NCI-H2081 treated with DMSO at 0.1 percent for 48 hours (cell line): ENCODE data around the gene CLDN15.

ENCODE experiments used
- DNase-seq: peaks from one replicate; lab custom pipeline; 2025; lab: John Stamatoyannopoulos, UW

Gene CLDN15

DNA sequence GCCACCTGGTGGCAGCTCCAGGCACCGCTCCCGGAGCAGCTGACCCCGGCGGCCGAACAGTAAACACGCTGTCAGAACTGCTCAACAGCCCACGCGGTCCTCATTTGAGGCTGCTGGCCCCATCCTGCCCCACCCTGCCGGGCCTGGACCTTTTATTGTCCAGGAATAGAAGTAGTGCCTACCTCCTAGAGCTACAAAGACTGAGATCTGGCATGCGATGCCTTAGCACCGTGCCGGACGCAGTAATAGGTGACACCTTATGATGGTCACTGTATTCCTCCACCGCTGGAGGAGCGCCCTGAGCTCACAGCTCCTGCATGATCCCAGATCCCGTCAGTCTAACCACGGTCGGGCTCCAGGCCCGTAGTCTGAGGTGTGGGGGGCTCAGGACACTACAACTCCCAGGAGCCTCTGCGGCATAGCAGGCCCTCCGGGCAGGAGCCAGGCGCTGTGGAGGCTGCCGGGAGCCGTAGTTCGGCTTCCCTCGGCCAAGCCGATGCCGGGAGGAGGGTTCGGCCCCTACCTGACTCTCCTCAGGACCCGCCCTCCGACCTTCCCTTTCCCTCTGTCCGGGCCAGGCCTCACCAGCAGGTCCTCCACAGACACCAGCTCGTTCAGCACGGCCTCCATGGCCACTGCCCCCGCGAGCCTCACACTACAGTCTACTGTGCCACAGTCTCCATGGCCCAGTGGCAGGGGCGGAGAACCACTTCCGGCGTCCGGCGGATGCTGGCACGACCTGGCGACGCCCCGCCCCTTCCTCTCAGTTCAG lies 7.0 kb upstream of the CLDN15 start, which contains the start of gene FIS1:
TSS of gene FIS1 (minus strand) at position 707 of the 772 bp plus-strand sequence. CDS start at position 630, 77 bp downstream.
- peak; percentile 64 for DNase-seq

DNA sequence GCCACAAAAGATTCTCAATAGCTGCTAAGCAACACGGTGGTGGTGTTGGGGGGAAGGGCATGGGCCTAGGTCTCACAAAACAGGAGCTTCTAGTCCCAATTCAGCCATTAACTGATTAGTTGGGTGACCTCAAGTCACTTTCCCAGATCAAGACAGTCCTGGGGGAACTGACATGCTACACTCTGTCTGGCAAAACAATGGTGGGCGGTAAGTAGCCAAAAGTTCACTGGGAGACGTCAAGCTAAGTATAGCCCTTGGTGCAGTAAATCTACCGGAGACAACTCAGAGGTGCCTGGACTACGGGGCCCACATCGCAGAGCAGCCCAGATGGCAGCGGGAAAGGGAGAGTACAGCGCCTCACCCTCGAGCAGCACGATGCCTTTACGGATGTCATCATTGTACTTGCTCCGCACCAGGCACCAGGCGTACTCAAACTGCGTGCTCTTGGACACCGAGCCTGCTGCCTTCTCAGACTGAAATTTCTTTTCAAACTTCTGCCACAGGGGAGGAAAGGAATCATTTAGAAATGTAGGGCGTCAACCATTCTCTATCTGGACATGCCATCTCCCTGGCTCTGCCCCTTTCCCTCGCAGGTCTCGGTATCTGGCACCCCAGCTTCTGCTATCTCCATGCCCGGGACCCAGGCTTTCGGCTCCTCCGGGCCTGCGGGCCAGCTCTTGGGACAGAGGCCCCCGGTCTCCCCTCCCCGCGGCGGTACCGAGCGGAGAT lies 6.2 kb upstream of the CLDN15 start:
- no peak for DNase-seq

GRCh38 chr7:101241443-101242349 lies 4.1 kb upstream of the CLDN15 start:
- DNase-seq = no peak

DNA sequence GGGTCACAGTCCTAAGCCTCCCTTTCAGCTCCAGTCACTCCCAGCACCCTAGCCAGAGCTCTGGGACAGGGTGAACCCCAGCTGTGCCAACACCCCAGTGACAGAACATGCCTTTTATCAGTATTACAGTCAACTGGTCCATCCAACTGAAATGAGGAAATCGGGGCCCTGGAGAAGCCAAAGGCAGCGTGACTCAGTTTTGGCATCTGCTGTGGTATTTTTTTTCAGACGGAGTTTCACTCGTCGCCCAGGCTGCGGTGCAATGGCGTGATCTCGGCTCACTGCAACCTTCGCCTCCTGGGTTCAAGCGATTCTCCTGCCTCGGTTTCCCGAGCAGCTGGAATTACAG lies 3.4 kb upstream of the CLDN15 start:
- DNase-seq = no peak

GRCh38 chr7:101240226-101241014 lies 2.8 kb upstream of the CLDN15 start:
- DNase-seq = no peak

DNA sequence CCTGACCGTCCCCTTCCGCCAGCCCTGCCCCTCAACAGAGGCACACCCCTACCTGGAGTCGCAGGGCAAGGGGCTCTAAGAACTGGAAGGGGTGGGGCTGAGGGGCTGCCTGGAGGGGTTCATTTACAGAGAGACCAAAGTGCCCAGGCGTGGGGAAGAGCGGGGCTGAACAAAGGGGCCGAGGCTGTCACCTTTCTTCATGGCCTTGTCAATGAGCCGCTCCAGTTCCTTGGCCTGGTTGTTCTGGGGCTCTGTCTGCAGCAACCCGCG lies 2.3 kb upstream of the CLDN15 start:
- no peak for DNase-seq

- no peak for DNase-seq
These were observed 1.8 kb upstream of the CLDN15 start for GRCh38 chr7:101239191-101239950.

GRCh38 chr7:101238226-101239182 lies 902 bp upstream of the CLDN15 start:
- no peak for DNase-seq

GRCh38 chr7:101236292-101236835 lies 1.2 kb downstream of the CLDN15 start:
- no peak for DNase-seq

DNA sequence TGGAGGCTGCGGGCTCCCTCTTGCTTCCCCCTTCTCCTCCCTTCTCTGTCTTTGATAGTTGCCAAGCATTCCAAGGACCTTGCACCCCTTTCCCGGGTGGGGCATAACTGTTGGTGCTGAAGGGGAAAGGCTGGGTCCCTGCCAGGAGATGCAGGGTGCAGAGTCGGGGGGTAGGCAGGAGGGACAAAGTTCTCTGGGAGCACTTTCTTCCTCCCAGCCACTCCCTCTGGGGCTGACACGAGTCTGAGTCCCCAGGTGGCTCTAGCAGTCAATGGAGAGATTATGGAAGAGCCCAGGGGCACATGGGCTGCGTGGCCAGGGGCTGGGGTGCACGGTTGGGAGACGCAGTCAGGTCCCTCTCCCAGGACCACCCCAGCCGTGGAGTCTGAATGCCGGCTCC lies 2.1 kb downstream of the CLDN15 start:
- DNase-seq = no peak

- no peak for DNase-seq
These were observed 2.6 kb downstream of the CLDN15 start for GRCh38 chr7:101235050-101235449.

DNA sequence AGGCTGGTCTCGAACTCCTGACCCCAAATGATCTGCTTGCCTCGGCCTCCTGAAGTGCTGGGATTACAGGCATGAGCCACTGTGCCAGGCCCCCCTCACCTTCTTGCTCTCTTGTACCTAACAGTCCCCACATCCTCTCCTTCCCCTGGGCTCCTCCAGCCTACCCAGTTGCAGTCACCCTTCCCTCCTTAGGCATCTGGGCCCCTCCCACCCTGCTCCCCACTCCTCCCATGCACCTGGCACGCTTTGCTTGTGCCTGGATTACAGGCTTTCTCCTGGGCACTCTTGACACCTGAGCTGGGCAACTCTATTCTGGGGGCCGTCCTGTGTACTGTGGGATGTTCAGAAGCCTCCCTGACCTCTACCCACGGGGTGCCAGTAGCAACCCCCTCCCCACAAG lies 3.0 kb downstream of the CLDN15 start:
- no peak for DNase-seq

DNA sequence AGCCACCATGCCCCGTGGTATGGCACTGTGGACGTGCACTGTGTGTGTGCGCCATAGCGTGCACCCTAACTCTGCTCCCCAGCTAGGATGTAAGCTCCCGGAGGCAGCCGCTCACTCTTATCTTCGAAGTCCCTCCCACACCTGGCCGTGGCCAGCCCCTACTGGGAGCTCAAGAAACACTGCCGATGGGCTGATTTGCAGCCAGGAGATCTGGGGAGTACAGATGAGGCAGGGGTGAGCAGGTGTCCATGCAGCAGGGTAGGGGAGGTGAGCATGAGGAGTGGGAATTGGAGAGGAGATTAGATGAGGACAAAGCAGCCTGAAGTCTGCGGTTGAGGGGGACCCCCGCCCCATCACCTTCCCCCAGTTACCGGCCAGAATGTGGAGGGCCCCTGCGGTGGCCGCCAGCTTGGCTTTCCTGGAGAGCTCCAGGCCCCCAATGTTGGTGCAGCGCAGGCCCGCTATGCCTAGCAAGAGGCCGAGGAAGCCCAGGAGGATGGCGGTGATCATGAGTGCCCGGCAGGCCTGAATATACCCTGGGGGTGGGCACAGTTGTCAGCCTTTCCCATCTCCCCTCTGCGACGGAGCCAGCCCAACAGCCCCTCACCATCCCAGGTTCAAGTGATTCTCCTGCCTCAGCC lies 3.6 kb downstream of the CLDN15 start:
- no peak for DNase-seq

- DNase-seq = no peak
These were observed 5.3 kb downstream of the CLDN15 start for GRCh38 chr7:101232141-101232850.

GRCh38 chr7:101231644-101232043 lies 6.0 kb downstream of the CLDN15 start:
- DNase-seq = no peak

GRCh38 chr7:101226721-101227120 lies 10.9 kb downstream of the CLDN15 start:
- no peak for DNase-seq

- no peak for DNase-seq
These were observed 12.0 kb downstream of the CLDN15 start for GRCh38 chr7:101225650-101226049.

DNA sequence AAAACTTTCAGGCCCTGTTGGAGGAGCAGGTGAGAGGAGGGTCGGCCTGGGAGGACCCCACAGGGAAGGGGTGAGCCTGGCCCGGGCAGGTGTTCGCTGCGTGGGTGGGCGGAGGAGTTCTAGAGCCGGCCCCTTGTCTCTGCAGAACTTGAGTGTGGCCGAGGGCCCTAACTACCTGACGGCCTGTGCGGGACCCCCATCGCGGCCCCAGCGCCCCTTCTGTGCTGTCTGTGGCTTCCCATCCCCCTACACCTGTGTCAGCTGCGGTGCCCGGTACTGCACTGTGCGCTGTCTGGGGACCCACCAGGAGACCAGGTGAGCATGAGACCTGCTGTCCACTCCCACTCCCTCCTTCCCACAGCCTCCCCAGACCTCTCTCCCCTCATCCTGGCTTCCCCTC lies 14.1 kb downstream of the CLDN15 start:
- DNase-seq = no peak
